Ishikawa (cell line): ENCODE results near the gene HLCS.

ENCODE experiments used
- CEBPB ChIP-seq: IDR thresholded peaks from 2 replicates; pipeline ENCODE4 v1.6.1; 2012
- CREB1 ChIP-seq: IDR thresholded peaks from 2 replicates; pipeline ENCODE4 v1.6.1; 2012; ENCODE audit warnings: low read depth
- EGR1 ChIP-seq: IDR thresholded peaks from 2 replicates; pipeline ENCODE4 v1.6.1; 2012
- MAX ChIP-seq: IDR thresholded peaks from 2 replicates; pipeline ENCODE4 v1.6.1; 2012
- NFIC ChIP-seq: IDR thresholded peaks from 2 replicates; pipeline ENCODE4 v1.6.1; 2012
- REST ChIP-seq: IDR thresholded peaks from 2 replicates; pipeline ENCODE4 v1.6.1; 2012; ENCODE audit warnings: low read depth, mild to moderate bottlenecking
- TAF1 ChIP-seq: IDR thresholded peaks from 2 replicates; pipeline ENCODE4 v1.6.1; 2012; ENCODE audit warnings: low read depth, mild to moderate bottlenecking
- TCF12 ChIP-seq: IDR thresholded peaks from 2 replicates; pipeline ENCODE4 v1.6.1; 2012; ENCODE audit warnings: low read depth
- TEAD4 ChIP-seq: IDR thresholded peaks from 2 replicates; pipeline ENCODE4 v1.6.1; 2012

- TF ChIP-seq MAX, result no peak
- TF ChIP-seq TCF12, result no peak
- no peak for TF ChIP-seq REST
- TF ChIP-seq NFIC, result no peak
- TF ChIP-seq TAF1, result no peak
- TF ChIP-seq TEAD4, result no peak
- TF ChIP-seq EGR1, result no peak
- no peak for TF ChIP-seq CEBPB
- TF ChIP-seq CREB1, result no peak
Measured at GRCh38 chr21:36730291-36731281, 235.9 kb downstream of the HLCS start.
